ENCODE results near the gene TMC8. TPM values are rescaled to one million over a fixed set of nuclear protein-coding genes. Genes with fewer than 3 reads are reported as not detected.

Gene TMC8
- total and polyA plus RNA-seq, 2 experiments from 2014 or later: 1.2 to 1.3 TPM

GRCh38 chr17:78134899-78135385 lies 4.4 kb downstream of the TMC8 start:
- TF ChIP-seq ZNF331 (CRISPR knock-in tag; IDR thresholded peaks at IDR 0.05; ENCODE audit: low read depth): no peak
- no peak for TF ChIP-seq NANOG (IDR thresholded peaks at IDR 0.05; ENCODE audit: borderline replicate concordance)
- no peak for TF ChIP-seq ZNF114 (CRISPR knock-in tag; IDR thresholded peaks at IDR 0.05)
- no peak for DNase-seq (ENCODE audit: low spot score)

DNA sequence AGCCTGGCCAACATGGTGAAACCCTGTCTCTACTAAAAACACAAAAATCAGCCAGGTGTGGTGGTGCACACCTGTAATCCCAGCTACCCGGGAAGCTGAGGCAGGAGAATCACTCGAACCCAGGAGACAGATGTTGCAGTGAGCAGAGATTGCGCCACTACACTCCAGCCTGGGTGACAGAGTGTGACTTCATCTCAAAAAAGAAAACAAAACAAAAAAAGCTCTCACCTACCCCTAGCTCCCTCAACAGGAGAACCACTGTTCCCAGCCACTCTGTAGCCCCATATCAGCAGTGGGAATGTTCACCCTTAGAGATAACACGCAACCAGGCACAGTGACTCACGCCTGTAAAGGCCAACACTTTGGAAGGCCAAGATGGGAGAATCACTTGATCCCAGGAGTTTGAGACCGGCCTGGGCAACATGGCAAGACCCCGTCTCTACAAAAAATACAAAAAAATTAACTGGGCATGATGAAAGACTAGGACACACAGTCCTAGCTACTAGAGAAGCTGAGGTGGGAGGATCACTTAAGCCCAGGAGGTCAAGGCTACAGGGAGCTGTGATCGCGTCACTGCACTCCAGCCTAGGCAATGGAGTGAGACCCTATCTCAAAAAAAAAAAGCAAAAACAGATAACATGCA lies 5.4 kb downstream of the TMC8 start:
- Mint-ChIP-seq H3K27ac (no peak overlapping the region), H3K9me3 (no peaks in the 10 kb centered on the region), H3K4me1 (peaks cover 9% of the 10 kb centered on the region), H3K36me3 (ENCODE audit: low read depth) (no peaks in the 10 kb centered on the region), H3K27me3 (ENCODE audit: insufficient read depth, low read depth, poor library complexity) (peaks cover 22% of the 10 kb centered on the region), H3K4me3 (no peak overlapping the region)
- Histone ChIP-seq H3K36me3 (ENCODE audit: insufficient read depth) (no peaks in the 10 kb centered on the region), H3K27ac (ENCODE audit: low read depth) (no peak overlapping the region), H3K79me2 (replicated peaks; ENCODE audit: insufficient read depth) (no peaks in the 10 kb centered on the region), H3K27me3 (ENCODE audit: insufficient read depth) (peaks cover 17% of the 10 kb centered on the region), H3K9me2 (ENCODE audit: insufficient read depth) (no peaks in the 10 kb centered on the region), H3K4me3 (no peak overlapping the region), H3F3A (replicated peaks; ENCODE audit: low read depth) (peaks cover 11% of the 10 kb centered on the region; the same call in 1 of the 2 replicates), H2AFZ (no peak overlapping the region), H3K4me2 (no peak overlapping the region), H3K4me1 (ENCODE audit: insufficient read depth) (peaks cover 10% of the 10 kb centered on the region; the same call in 1 of the 2 replicates), H4K20me1 (replicated peaks; ENCODE audit: insufficient read depth) (no peaks in the 10 kb centered on the region)
- no peak for TF ChIP-seq EZH2 (IDR thresholded peaks at IDR 0.05; ENCODE audit: low read depth, unreplicated experiment)
- no peak for TF ChIP-seq ZNF462 (CRISPR knock-in tag; IDR thresholded peaks at IDR 0.05)
- no peak for TF ChIP-seq CREB1 (CRISPR knock-in tag; IDR thresholded peaks at IDR 0.05; ENCODE audit: low read depth)
- DNase-seq (ENCODE audit: low spot score): no peak
- ATAC-seq: no peak

More at GRCh38 chr17:78134899-78135385, 4.4 kb downstream of the TMC8 start:
- Histone ChIP-seq H3K9me2 (ENCODE audit: insufficient read depth) (no peaks in the 10 kb centered on the region), H3K4me2 (no peak overlapping the region), H2AFZ (no peak overlapping the region), H3K4me1 (ENCODE audit: insufficient read depth) (peaks cover 17% of the 10 kb centered on the region; the same call in 1 of the 2 replicates), H3F3A (replicated peaks; ENCODE audit: low read depth) (peaks cover 16% of the 10 kb centered on the region; the same call in 1 of the 2 replicates), H3K27me3 (ENCODE audit: insufficient read depth) (peaks cover 22% of the 10 kb centered on the region), H3K36me3 (ENCODE audit: insufficient read depth) (no peaks in the 10 kb centered on the region), H3K4me3 (no peak overlapping the region), H3K27ac (ENCODE audit: low read depth) (no peak overlapping the region), H4K20me1 (replicated peaks; ENCODE audit: insufficient read depth) (no peaks in the 10 kb centered on the region), H3K79me2 (replicated peaks; ENCODE audit: insufficient read depth) (no peaks in the 10 kb centered on the region)
- Mint-ChIP-seq H3K27me3 (ENCODE audit: insufficient read depth, low read depth, poor library complexity) (peaks cover 29% of the 10 kb centered on the region), H3K4me1 (peaks cover 8% of the 10 kb centered on the region), H3K27ac (no peak overlapping the region), H3K4me3 (no peak overlapping the region), H3K9me3 (no peaks in the 10 kb centered on the region), H3K36me3 (ENCODE audit: low read depth) (no peaks in the 10 kb centered on the region)
- no peak for ATAC-seq

Measured in GM23338 (cell line).